HFFc6 (cell line): ENCODE measurements around the gene TMEM120B. TPM values are rescaled to one million over a fixed set of nuclear protein-coding genes. Genes with fewer than 3 reads are reported as not detected.

Source experiments
- DNase-seq: peaks from one replicate; pipeline ENCODE4 v3.0.0-alpha.2; 2018
- H3K27ac Mint-ChIP-seq: 2 replicates; pipeline ENCODE4 v1.8.0; 2020; ENCODE audit warnings: mild to moderate bottlenecking, mixed read lengths
- H3K27me3 Mint-ChIP-seq: 2 replicates; pipeline ENCODE4 v1.8.0; 2021; ENCODE audit warnings: mild to moderate bottlenecking, moderate library complexity, mixed read lengths; ENCODE audit not compliant: insufficient read depth
- H3K36me3 Mint-ChIP-seq: 2 replicates; pipeline ENCODE4 v1.8.0; 2021; ENCODE audit warnings: low read depth, mixed read lengths
- H3K4me1 Mint-ChIP-seq: 2 replicates; pipeline ENCODE4 v1.8.0; 2020; ENCODE audit warnings: low read depth, mixed read lengths
- H3K4me3 Mint-ChIP-seq: 2 replicates; pipeline ENCODE4 v1.8.0; 2020; ENCODE audit warnings: mild to moderate bottlenecking, moderate library complexity, mixed read lengths
- H3K9me3 Mint-ChIP-seq: 2 replicates; pipeline ENCODE4 v1.8.0; 2020; ENCODE audit warnings: mild to moderate bottlenecking, mixed read lengths
- total RNA-seq, 6 experiments: library from RNA; stranded (reverse); fragmentation: NEBNext Ultra II Directional; extraction: Animal tissue kit (Norgen Biotek cat#: 25700); gene quantifications; 2 replicates in 1 of 6; 3 replicates in 5 of 6; pipeline ENCODE4 v1.2.3, GENCODE V29; 2021
- TF ChIP-seq, protein P1 (sequence below): fragments of 200-600 bp; sonication (generic); IDR thresholded peaks from 2 replicates; pipeline ENCODE4 v1.5.0; 2021; ENCODE audit warnings: antibody characterized with exemption, mild to moderate bottlenecking

The TMEM120B gene
- total RNA-seq, 6 experiments from 2014 or later, result 9.7 to 13.8 (median 12.6) TPM

DNA sequence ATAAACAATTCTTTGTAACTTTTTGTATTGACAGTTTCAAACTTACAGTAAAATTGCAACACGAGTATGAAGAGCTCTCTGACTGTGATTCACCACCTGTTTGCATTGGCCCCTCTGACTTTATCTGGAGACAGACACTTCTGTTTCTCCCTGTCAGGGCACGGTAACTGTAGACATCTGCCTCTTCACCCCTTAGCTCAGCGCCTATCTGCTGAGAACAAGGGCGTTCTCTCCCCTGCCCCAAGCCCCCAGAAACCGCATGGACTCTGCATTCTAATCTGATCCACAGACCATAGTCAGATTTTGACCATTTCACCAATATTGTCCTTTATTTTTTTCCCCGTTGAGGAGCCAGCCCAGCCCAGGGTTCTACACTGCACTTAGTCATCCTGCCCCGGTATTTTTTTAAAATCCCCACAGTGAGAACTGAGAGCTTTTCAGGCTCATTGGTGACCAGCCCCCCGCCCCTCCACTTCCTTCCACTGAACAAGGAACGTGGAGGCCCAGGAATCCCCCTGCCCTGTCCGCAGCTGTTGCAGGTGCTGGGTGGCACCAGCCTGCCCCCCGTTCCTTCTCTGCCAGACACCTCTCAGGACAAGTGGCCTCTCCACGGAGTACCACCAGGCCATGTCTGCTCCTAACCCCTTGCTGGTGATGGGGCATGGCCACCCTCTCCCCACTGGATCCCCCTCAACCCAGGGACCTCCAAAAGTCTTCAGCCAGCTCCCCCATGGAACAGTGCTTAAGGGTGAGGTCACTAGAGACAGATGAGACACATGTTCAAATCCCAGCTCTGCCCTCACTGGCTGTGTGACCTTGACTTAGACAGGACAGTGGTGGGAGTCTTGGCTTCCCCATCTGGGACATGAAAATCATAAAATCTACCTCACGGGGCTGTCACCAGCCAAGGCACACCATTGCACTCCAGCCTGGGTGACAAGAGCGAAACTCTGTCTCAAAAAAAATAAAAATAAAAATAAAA is 69.7 kb downstream of the TMEM120B start:
- Mint-ChIP-seq H3K27me3 (peaks cover 7% of the 10 kb centered on the region), H3K9me3 (no peaks in the 10 kb centered on the region), H3K4me3 (peak overlapping the region; percentile 49), H3K36me3 (no peaks in the 10 kb centered on the region), H3K4me1 (peaks cover 45% of the 10 kb centered on the region), H3K27ac (peak overlapping the region; percentile 42)
- DNase-seq, result no peak
- TF ChIP-seq, protein P1, sequence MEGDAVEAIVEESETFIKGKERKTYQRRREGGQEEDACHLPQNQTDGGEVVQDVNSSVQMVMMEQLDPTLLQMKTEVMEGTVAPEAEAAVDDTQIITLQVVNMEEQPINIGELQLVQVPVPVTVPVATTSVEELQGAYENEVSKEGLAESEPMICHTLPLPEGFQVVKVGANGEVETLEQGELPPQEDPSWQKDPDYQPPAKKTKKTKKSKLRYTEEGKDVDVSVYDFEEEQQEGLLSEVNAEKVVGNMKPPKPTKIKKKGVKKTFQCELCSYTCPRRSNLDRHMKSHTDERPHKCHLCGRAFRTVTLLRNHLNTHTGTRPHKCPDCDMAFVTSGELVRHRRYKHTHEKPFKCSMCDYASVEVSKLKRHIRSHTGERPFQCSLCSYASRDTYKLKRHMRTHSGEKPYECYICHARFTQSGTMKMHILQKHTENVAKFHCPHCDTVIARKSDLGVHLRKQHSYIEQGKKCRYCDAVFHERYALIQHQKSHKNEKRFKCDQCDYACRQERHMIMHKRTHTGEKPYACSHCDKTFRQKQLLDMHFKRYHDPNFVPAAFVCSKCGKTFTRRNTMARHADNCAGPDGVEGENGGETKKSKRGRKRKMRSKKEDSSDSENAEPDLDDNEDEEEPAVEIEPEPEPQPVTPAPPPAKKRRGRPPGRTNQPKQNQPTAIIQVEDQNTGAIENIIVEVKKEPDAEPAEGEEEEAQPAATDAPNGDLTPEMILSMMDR, result no peak

DNA sequence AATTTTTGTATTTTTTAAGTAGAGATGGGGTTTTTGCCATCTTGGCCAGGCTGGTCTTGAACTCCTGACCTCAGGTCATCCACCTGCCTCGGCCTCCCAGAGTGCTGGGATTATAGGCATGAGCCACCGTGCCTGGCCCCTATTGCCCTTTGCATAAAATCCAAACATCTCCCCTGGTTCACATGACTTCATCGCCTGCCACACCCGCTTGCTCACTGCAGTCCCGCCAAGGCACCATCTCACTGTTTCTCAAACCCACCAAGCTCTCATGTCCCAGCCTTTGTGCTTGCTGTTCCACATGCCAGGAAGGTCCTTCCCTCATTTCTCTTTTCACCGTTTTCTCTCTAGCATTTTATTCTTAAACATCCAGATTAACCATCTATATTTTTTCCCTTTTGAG is 71.2 kb downstream of the TMEM120B start:
- Mint-ChIP-seq H3K27me3 (peaks cover 9% of the 10 kb centered on the region), H3K4me3 (no peak overlapping the region), H3K4me1 (peaks cover 45% of the 10 kb centered on the region), H3K9me3 (no peaks in the 10 kb centered on the region), H3K27ac (peak overlapping the region; percentile 25), H3K36me3 (no peaks in the 10 kb centered on the region)
- TF ChIP-seq, protein P1, result no peak
- no peak for DNase-seq

DNA sequence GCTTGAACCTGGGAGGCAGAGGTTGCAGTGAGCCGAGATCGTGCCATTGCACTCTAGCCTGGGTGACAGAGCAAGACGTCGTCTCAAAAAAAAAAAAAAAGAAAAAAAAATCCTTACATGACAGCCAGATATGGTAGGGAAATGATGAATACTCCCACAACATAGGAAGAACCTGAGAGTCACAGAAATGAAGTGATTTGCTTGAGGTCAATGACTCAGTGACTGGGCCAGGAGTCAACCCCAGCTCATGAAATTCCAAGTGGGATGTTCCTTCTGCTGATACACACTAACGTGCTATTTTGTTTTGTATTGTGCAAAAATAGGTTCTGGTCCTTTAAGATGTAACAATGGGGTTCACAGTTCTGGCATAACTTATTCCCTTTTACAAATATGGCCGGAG is 71.9 kb downstream of the TMEM120B start:
- peak; percentile 87 for DNase-seq
- H3K27me3 Mint-ChIP-seq, result peaks cover 9% of the 10 kb centered on the region
- TF ChIP-seq, protein P1, result no peak
- H3K9me3 Mint-ChIP-seq, result no peaks in the 10 kb centered on the region
- H3K36me3 Mint-ChIP-seq, result no peaks in the 10 kb centered on the region
- peak overlapping the region; percentile 67 for H3K27ac Mint-ChIP-seq
- peak overlapping the region; percentile 29 for H3K4me3 Mint-ChIP-seq
- H3K4me1 Mint-ChIP-seq, result peaks cover 45% of the 10 kb centered on the region

DNA sequence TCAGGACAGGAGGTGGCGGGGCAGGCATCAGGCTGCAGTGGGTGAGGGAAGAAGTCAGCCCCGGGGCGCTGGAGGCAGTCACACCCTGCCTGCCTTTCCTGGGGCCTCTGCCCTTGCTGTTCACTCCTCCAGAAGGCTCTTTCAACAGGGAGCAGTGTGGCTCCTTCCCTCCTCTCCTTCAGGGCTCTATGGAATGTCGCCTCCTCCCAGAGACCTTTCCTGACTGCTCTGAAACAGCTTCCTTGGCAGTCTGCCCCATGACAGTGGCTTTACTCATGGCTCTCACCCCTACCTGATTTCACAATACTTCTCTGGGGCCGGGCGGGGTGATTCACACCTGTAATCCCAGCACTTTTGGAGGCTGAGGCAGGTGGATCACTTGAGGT is 73.9 kb downstream of the TMEM120B start:
- Mint-ChIP-seq H3K9me3 (no peaks in the 10 kb centered on the region), H3K27ac (peak overlapping the region; percentile 54)
- peak; percentile 97 for DNase-seq

DNA sequence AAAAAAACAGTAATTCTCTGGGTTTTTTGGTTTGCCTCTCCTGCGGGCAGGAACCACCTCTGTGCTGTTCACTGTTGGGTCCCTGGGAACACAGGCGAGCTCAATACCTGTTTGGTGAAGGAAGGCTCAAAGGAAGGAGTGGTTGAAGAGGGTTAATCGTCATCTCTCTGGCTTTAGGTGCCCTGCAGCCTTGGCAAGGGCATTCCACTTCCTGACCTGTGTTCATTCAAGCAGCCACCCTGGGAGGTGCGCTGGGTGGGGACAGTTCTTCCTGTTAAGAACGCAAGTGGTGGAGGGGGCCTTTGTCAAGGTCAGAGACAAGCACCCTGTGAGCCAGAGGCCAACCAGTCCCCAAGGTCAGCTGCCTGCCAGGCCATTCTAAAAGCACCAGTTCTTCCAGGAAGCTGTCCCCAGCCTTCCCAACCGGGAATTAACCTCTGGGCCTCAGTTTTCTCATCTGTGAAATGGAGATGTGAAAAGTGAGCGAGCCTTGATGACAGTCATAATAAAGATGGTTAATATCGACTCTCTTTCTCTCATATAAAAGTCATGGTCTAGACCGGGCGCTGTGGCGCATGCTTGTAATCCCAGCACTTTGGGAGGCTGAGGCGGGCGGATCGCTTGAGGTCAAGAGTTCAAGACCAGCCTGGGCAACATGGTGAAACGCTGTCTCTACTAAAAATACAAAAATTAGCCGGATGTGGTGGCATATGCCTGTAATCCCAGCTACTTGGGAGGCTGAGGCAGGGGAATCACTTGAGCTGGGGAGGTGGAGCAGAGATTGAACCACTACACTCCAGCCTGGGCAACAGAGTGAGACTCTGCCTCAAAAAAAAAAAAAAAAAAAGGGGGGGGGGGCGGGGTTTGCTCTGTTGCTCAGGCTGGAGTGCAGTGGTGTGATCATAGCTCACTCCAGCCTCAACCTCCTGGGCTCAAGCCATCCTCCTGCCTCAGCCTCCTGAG is 74.8 kb downstream of the TMEM120B start:
- Mint-ChIP-seq H3K4me3 (no peak overlapping the region), H3K27ac (peak overlapping the region; percentile 54; the same call in 1 of the 2 replicates), H3K9me3 (no peaks in the 10 kb centered on the region), H3K27me3 (peaks cover 10% of the 10 kb centered on the region), H3K4me1 (peaks cover 42% of the 10 kb centered on the region), H3K36me3 (no peaks in the 10 kb centered on the region)
- no peak for DNase-seq
- TF ChIP-seq, protein P1, result no peak

More for the DNA sequence above, 73.9 kb downstream of the TMEM120B start:
- Mint-ChIP-seq H3K4me1 (peaks cover 45% of the 10 kb centered on the region), H3K36me3 (no peaks in the 10 kb centered on the region), H3K4me3 (peak overlapping the region; percentile 42), H3K27me3 (peaks cover 10% of the 10 kb centered on the region)
- TF ChIP-seq, protein P1, result peak; percentile 13; the same call in 1 of the 2 replicates
